Esophagus squamous epithelium (tissue), 5 donors: ENCODE measurements around the gene NRXN3. TPM values are rescaled to one million over a fixed set of nuclear protein-coding genes. Genes with fewer than 3 reads are reported as not detected.

Experiments used
- DNase-seq: peaks from one replicate; lab custom pipeline; 2025; lab: John Stamatoyannopoulos, UW
- H3K27ac ChIP-seq, 4 donors: fragments of 200-600 bp; sonication (generic); one replicate each; pipeline ENCODE4 v1.5.1; 2016 to 2019; ENCODE audit warnings: mild to moderate bottlenecking in 1 of 4
- H3K27me3 ChIP-seq, 4 donors: fragments of 200-600 bp; sonication (generic); 1 replicate in 3 of 4; 2 replicates in 1 of 4; pipeline versions ENCODE4 v1.5.1 to v1.6.0; 2017 to 2021; ENCODE audit warnings: antibody characterized with exemption in 1 of 4
- H3K36me3 ChIP-seq, 3 donors: fragments of 200-600 bp; sonication (generic); one replicate each; pipeline ENCODE4 v1.5.1; 2016 to 2019
- H3K4me1 ChIP-seq, 3 donors: fragments of 200-600 bp; sonication (generic); one replicate each; pipeline ENCODE4 v1.5.1; 2017 to 2019
- H3K4me3 ChIP-seq, 4 donors: fragments of 200-600 bp; sonication (generic); 1 replicate in 3 of 4; 2 replicates in 1 of 4; pipeline ENCODE4 v1.5.1; 2016 to 2019; ENCODE audit warnings: mild to moderate bottlenecking in 2 of 4, moderate library complexity in 1 of 4
- H3K9me3 ChIP-seq, 3 donors: fragments of 200-600 bp; sonication (generic); one replicate each; pipeline ENCODE4 v1.5.1; 2016 to 2019
- CTCF ChIP-seq, 6 experiments: fragments of 450-650 bp in 4 of 6; fragments of 200-600 bp in 2 of 6; sonication (generic) in 2 of 6; IDR thresholded peaks; one replicate each; pipeline ENCODE4 v1.5.1; 2016 to 2019; ENCODE audit warnings: antibody characterized with exemption in 6 of 6, mild to moderate bottlenecking in 4 of 6, moderate library complexity in 4 of 6
- POLR2A ChIP-seq, 4 donors: fragments of 450-650 bp; IDR thresholded peaks; one replicate each; pipeline ENCODE4 v1.6.1; 2017; ENCODE audit warnings: antibody characterized with exemption in 4 of 4, mild to moderate bottlenecking in 4 of 4, moderate library complexity in 3 of 4
- whole genome bisulfite sequencing, 2 donors: methylation state at CpG; one replicate each; pipeline ENCODE4 v1.1.5; 2018; 5-methylcytosine and 5-hydroxymethylcytosine counted together
- intact Hi-C: fragments of 100-400 bp; cut with DNase I; formaldehyde crosslinking; loops from one replicate; pipeline ENCODE4 v1.15.0; 2022
- total RNA-seq, 4 donors: library from RNA; depleted of rRNA; stranded (reverse); fragments of >200 nt; gene quantifications; one replicate each; pipeline ENCODE4 v1.1.0, GENCODE V29; 2016
- donor health status: DM: yes; HTN: yes; CAD: no.

The NRXN3 gene
- total RNA-seq, 4 donors from 2014 or later: 0.30 to 15.8 (median 1.5) TPM

DNA sequence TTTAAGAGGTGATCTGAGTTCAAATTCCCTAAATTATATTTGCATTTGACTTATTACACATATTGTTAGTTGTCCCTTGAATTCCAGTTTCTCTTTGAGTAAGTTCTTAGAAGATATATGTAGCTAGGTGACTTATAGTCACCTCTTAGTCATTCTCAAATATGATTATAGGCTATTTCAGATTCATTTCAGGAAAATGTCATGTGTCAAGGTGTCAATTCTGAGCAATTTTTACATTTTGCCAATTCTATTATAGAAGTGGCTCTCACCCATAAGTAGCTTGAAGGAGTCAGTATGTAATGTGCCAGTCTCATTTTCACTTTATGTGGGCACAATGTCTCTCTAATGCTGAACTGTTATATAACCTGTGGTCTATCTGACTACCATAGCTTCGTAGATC is 1417.7 kb downstream of the NRXN3 start:
- TF ChIP-seq POLR2A (IDR thresholded peaks at IDR 0.05) (no peak), CTCF (IDR thresholded peaks at IDR 0.05) (no peak)
- intact Hi-C loops: no loop called here
- WGBS, 2 donors: 65 to 79% methylated on average over 1 of the region's 1 CpG
- DNase-seq: no peak
- Histone ChIP-seq H3K4me1 (no peaks in the 10 kb centered on the region), H3K36me3 (no peaks in the 10 kb centered on the region), H3K27me3 (no peaks in the 10 kb centered on the region), H3K27ac (no peak overlapping the region), H3K9me3 (no peaks in the 10 kb centered on the region), H3K4me3 (no peak overlapping the region)

DNA sequence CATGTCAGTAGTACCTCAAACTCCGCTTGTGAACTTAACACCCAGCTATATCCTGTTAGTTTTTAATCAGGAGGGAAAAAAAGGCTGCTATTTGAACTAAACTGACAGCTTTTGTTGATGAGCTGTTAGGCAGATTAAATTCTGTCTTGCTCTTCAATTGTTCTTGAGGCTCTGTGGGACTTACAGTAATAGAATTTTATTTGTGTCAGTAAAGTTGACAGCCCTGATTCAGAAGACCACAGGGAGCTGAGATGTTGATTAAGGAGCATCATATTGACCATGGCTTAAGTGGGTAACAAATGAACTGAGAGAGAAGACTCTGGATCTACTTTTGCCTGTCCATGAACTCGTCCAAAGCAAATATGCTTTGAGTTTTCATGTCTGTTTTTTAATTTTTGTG is 1418.2 kb downstream of the NRXN3 start:
- DNase-seq: no peak
- Histone ChIP-seq H3K27me3 (no peaks in the 10 kb centered on the region), H3K4me3 (no peak overlapping the region), H3K9me3 (no peaks in the 10 kb centered on the region), H3K4me1 (no peaks in the 10 kb centered on the region), H3K36me3 (no peaks in the 10 kb centered on the region), H3K27ac (no peak overlapping the region)
- WGBS, 2 donors: 55 to 61% methylated on average over 2 of the region's 2 CpGs
- TF ChIP-seq CTCF (IDR thresholded peaks at IDR 0.05) (no peak), POLR2A (IDR thresholded peaks at IDR 0.05) (no peak)
- intact Hi-C loops: no loop called here

DNA sequence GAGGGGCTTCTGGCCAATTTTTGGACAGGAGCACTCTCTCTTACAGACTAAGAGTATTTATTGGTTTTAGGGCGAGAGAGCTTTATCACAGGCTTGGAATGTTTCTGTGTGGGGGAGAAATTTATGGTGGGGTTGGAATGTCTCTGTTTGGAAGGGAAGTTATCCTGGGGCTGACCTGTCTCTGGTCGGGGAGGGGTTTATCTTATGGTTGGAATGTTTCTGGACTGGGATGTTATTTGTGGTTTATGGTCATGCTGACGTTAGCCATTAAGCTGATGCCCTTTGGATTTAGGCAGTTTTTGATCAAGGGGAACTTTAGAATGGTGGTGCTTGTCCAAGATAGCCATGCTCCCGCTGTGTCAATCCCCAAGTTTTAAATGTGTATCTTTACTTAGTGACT is 1426.4 kb downstream of the NRXN3 start:
- H3K27me3 ChIP-seq: no peaks in the 10 kb centered on the region
- no peak overlapping the region for H3K27ac ChIP-seq
- TF ChIP-seq POLR2A (IDR thresholded peaks at IDR 0.05): no peak
- no peak for TF ChIP-seq CTCF (IDR thresholded peaks at IDR 0.05)
- H3K4me3 ChIP-seq: no peak overlapping the region
- 68 to 77% methylated on average over 4 of the region's 4 CpGs for WGBS, 2 donors
- H3K9me3 ChIP-seq: no peaks in the 10 kb centered on the region
- intact Hi-C loops: no loop called here
- H3K4me1 ChIP-seq: no peaks in the 10 kb centered on the region
- DNase-seq: no peak
- H3K36me3 ChIP-seq: no peaks in the 10 kb centered on the region

DNA sequence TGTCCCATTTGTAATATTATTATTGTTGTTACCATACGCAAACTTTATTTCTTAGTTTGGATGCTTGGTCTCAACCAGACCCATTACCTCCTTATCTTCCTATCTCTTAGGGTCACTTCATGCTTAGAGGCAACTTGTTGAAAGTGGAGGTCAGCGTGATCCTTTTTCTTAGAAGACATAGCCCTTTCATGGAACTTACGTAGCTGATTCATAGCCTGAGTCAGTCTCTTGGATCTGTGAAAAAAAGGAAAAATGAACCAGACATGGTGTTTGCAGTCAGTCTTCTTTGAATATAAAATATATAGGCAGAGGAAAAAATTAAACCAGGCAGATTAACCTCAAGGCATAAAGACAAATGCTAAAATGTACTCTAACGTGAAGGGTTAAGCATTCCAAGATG is 1427.4 kb downstream of the NRXN3 start:
- intact Hi-C loops: no loop called here
- no peak for TF ChIP-seq POLR2A (IDR thresholded peaks at IDR 0.05)
- no peak for TF ChIP-seq CTCF (IDR thresholded peaks at IDR 0.05)
- Histone ChIP-seq H3K9me3 (no peaks in the 10 kb centered on the region), H3K4me3 (no peak overlapping the region), H3K36me3 (no peaks in the 10 kb centered on the region), H3K27ac (no peak overlapping the region), H3K4me1 (no peaks in the 10 kb centered on the region), H3K27me3 (no peaks in the 10 kb centered on the region)
- no peak for DNase-seq
- WGBS, 2 donors: 82 to 92% methylated on average over 4 of the region's 4 CpGs

GRCh38 chr14:79598339-79598738 is 1428.2 kb downstream of the NRXN3 start:
- no peak overlapping the region for H3K27ac ChIP-seq
- H3K4me1 ChIP-seq: no peaks in the 10 kb centered on the region
- H3K9me3 ChIP-seq: no peaks in the 10 kb centered on the region
- no peaks in the 10 kb centered on the region for H3K36me3 ChIP-seq
- no peaks in the 10 kb centered on the region for H3K27me3 ChIP-seq
- WGBS, 2 donors: 59 to 63% methylated on average over 2 of the region's 2 CpGs
- H3K4me3 ChIP-seq: no peak overlapping the region
- no peak for DNase-seq
- intact Hi-C loops: no loop called here
- no peak for TF ChIP-seq CTCF (IDR thresholded peaks at IDR 0.05)
- TF ChIP-seq POLR2A (IDR thresholded peaks at IDR 0.05): no peak
